Measurements from ENCODE around the gene PRR7. TPM values are rescaled to one million over a fixed set of nuclear protein-coding genes. Genes with fewer than 3 reads are reported as not detected.

Gene PRR7
- total and polyA plus RNA-seq, 2 of the 4 experiments (the other 2 are of a cell fraction) = 1.1 to 10.1 TPM

- ATAC-seq (ENCODE audit: low read depth) (peak; percentile 36), DNase-seq (peak; percentile 85)
- no CpG with 5 or more reads among the region's 10 CpGs for WGBS, 2 experiments (ENCODE audit: extremely low coverage in 2 of 2, insufficient read length in 1 of 2)
- BruUV-seq (replicated peaks) = no TSS peak
- Histone ChIP-seq H3K27ac (ENCODE audit: insufficient read depth, low read length) (peak overlapping the region; percentile 35; the same call in 1 of the 2 replicates), H3K14ac (replicated peaks; ENCODE audit: low read depth, low read length) (peak overlapping the region; percentile 38; the same call in 1 of the 2 replicates), H2AFZ (replicated peaks; ENCODE audit: low read length, poor library complexity) (peak overlapping the region; percentile 64), H2BK15ac (ENCODE audit: low read depth, low read length) (no peak overlapping the region), H4K91ac (ENCODE audit: insufficient read depth, low read depth, low read length) (0 out of 2 replicates have a peak overlapping the region, but pooled peaks have one; percentile 37), H3K23ac (ENCODE audit: low read depth, low read length) (no peak overlapping the region), H3K56ac (ENCODE audit: extremely low read depth, insufficient read depth, low read length) (no peak overlapping the region), H3K9me1 (ENCODE audit: insufficient read depth, low read length) (peaks cover 3% of the 10 kb centered on the region; the same call in 1 of the 2 replicates), H3K4me2 (ENCODE audit: low read depth, low read length) (peak overlapping the region; percentile 4; the same call in 1 of the 2 replicates), H2BK120ac (ENCODE audit: low read depth, low read length) (no peak overlapping the region), H3K4me1 (ENCODE audit: control insufficient read depth, insufficient read depth, low read length) (peaks cover 16% of the 10 kb centered on the region), H2AK5ac (ENCODE audit: low read depth, low read length) (no peak overlapping the region), H4K5ac (ENCODE audit: low read depth, low read length) (no peak overlapping the region), H3K79me1 (ENCODE audit: low read depth in 1 of 2, low read length in 2 of 2) (peaks cover 9 to 22% of the 10 kb centered on the region in 2 experiments), H3K4ac (ENCODE audit: low read depth, low read length) (peak overlapping the region; percentile 52), H2AK9ac (replicated peaks; ENCODE audit: low read depth, low read length, poor library complexity) (peak overlapping the region; percentile 75), H2BK5ac (ENCODE audit: low read depth, low read length, poor library complexity, severe bottlenecking) (no peak overlapping the region), H3K4me3 (ENCODE audit: insufficient read depth, low read depth, low read length) (no peak overlapping the region), H3K9me3 (ENCODE audit: control insufficient read depth, insufficient read depth, low read length) (no peaks in the 10 kb centered on the region), H3K27me3 (ENCODE audit: control insufficient read depth, insufficient read depth, low read length) (no peaks in the 10 kb centered on the region), H3K36me3 (ENCODE audit: control insufficient read depth, insufficient read depth, low read length) (peaks cover 8% of the 10 kb centered on the region), H4K8ac (ENCODE audit: low read depth in 2 of 2, low read length in 2 of 2) (peak overlapping the region in 1 of 2 experiments; percentile 39; a peak in 1 of 4 replicates), H3K18ac (ENCODE audit: low read depth, low read length) (no peak overlapping the region), H4K20me1 (ENCODE audit: insufficient read depth, low read length) (peaks cover 13% of the 10 kb centered on the region), H2BK20ac (ENCODE audit: low read depth, low read length) (0 out of 2 replicates have a peak overlapping the region, but pooled peaks have one; percentile 17), H3K9ac (ENCODE audit: low read depth, low read length) (no peak overlapping the region)
- TF ChIP-seq MAFK (IDR thresholded peaks at IDR 0.05; ENCODE audit: low read depth, low read length) = no peak
- TF ChIP-seq RAD21 (IDR thresholded peaks at IDR 0.05; ENCODE audit: low read length) = peak; percentile 84
- TF ChIP-seq MAZ (IDR thresholded peaks at IDR 0.05; ENCODE audit: borderline replicate concordance, low read depth, low read length) = peak; percentile 76
- TF ChIP-seq SMC3 (IDR thresholded peaks at IDR 0.05; ENCODE audit: low read depth, low read length) = peak; percentile 88
- no peak for TF ChIP-seq MXI1 (IDR thresholded peaks at IDR 0.05; ENCODE audit: borderline replicate concordance, low read depth, low read length)
- TF ChIP-seq CTCF (conservative IDR thresholded peaks at IDR 0.05; ENCODE audit: low read depth, low read length) = peak; percentile 94
- ChIA-PET POLR2A (ENCODE audit: unreplicated experiment) (no interaction called here), CTCF (interaction anchor here (0.6 to 1.5 kb wide), 10 partner anchors 10 to 403 kb away, joined by 3 to 10 read pairs (median 4); no protein-coding TSS in a partner anchor)
- intact Hi-C loops (cut with micrococcal nuclease) = loop anchor here (1.0 to 2.0 kb wide), 7 partner anchors 46 to 386 kb away; partner anchors contain the start of gene MXD3
- in situ Hi-C loops (cut with MboI; ENCODE audit: low sequenced_read_pairs) = no loop called here
- dilution Hi-C loops (cut with HindIII; ENCODE audit: low sequenced_read_pairs, unreplicated experiment) = no loop called here
These were observed 54.3 kb downstream of the PRR7 start for GRCh38 chr5:177500685-177501522.

All from IMR-90 (cell line).